GM20431 (cell line): ENCODE results near the gene PRDM12.

Experiments
- in situ Hi-C: fragments of 300-500 bp; cut with MseI, MboI; formaldehyde crosslinking; loops from one replicate; pipeline ENCODE4 v1.15.0; 2020; ENCODE audit warnings: low sequenced_read_pairs; ENCODE audit not compliant: unreplicated experiment

The PRDM12 gene

DNA sequence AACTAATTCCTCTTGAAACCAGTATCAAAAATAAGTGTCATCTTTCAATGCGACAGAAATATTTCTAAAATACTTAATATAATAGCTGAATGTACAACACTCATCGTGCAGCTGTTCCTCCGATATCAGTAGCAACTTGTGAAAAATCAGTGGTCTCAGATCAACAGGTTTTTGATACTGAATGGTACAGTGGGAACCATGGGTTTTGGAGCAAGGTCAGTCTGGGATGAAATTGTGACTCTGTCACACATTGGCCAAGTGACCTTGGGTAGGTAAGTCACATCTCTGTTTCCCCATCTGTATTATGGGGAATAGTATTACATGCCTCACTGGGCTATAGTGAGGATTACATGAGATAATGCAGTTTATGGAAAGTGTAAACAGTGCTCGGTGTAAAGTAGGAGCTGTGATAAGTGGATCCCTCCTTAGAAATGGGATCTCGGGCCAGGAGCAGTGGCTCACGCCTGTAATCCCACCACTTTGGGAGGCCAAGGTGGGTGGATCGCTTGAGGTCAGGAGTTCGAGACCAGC lies 46.5 kb downstream of the PRDM12 start:
- in situ Hi-C loops: loop anchor here (25.0 kb wide), 1 partner anchor 326 kb away; no protein-coding TSS in a partner anchor

DNA sequence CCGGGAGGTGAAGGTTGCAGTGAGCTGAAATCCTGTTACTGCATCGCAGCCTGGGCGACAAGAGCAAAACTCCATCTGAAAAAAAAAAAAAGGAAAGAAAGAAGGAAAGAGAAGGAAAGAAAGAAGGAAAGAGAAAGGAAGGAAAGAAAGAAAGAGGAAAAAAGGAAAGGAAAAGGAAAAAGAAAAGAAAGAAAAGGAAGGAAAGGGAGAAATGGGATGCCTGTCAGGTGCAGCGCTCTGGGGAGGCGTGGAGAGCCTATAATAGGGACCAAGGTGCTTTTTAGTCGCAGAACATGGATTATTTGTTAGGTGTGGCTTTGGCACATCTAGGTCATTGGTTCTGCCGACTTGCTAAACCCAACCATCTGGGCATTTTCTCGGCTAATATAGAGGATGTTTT lies 47.1 kb downstream of the PRDM12 start:
- in situ Hi-C loops: loop anchor here (25.0 kb wide), 1 partner anchor 326 kb away; no protein-coding TSS in a partner anchor

DNA sequence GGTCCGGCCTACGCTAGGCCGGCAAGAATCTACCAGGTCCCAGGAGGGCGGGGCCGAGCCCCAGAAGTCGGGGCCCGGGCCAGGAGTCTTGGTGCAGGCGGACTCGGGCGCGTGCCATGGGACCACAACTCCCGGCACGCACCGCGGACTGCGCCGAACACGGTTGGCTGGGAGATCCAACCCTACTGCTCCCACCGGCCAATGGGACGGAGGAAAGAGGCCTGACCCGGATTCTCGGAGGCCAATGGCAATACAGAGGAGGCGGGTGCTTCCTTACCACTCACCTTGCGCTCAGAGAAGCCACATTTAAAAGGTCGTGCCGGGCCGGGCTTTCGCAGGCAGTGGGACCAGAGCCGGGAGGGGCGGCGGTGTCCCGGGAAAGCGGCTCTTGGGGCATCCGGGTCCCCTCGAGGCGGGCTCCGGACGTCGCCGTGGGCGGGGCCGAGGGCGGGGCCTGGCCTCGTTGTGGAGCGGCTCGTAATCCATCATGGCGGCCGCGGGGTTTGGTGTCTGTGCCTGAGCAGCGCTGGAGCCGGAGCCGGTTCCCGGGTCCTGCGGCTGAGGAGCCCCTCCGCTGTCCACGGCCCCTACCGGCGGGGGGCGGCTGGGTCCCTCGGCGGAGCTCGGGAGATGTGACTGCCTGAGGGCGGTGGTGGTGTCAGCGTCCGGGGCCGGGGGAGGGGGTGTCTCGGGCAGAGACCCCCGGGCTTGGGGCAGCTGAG lies 48.3 kb downstream of the PRDM12 start:
- in situ Hi-C loops: loop anchor here (25.0 kb wide), 1 partner anchor 325 kb away; no protein-coding TSS in a partner anchor

DNA sequence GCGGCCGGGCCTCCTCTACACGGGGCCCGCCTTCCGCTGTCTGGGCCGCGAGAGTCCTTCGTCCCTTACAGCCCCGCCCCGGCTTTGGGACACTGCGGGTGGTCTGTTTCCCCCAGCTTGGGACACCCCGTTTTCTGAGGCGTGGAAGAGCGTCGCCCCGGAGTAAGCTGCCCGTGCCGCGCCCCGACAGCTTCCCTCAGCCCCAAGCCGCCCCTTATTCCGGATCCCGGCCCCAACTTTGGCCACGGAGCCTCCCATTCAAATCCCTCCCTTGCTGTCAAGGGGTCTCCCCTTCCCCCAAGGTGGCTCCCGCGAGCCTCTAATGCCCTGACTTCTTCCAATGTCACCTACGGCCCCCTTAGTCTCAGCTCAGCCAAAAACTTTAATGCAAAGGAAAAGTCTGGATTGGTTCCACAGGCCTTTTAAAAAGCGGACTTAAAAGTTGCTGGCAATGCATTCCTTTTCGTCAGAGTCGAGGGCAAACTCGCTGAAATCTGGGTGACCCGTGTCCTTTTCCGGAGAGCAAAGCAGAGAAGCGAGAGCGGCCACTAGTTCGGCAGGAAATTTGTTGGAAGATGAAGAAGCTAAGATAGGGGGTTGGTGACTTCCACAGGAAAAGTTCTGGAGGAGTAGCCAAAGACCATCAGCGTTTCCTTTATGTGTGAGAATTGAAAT lies 49.0 kb downstream of the PRDM12 start:
- in situ Hi-C loops: loop anchor here (25.0 kb wide), 1 partner anchor 324 kb away; no protein-coding TSS in a partner anchor

DNA sequence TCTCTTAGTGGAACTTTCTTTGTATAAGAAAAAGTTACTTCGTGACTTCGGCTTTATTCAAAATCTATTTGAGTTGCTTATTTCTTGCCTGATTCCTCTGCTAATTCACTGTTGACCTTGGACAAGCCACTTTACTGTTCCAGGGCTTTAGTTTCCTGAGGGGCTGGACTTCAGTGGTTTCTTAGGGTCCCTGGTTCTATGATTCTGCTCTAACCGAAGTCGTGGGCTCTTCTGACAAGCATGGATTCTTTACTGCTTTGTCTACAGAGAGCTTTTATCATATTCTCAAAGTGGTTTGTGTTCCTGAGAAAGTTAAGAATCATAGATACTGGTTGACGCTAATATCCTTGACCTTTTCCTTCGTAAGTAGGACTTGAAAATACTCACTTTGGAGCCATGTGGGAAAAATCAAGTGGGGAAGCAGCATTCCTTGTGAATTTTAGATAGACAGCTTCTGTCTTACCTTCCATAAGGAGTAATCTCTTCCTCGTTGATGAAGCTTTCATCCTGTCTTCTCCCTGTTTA lies 50.3 kb downstream of the PRDM12 start:
- in situ Hi-C loops: loop anchor here (25.0 kb wide), 1 partner anchor 323 kb away; no protein-coding TSS in a partner anchor

DNA sequence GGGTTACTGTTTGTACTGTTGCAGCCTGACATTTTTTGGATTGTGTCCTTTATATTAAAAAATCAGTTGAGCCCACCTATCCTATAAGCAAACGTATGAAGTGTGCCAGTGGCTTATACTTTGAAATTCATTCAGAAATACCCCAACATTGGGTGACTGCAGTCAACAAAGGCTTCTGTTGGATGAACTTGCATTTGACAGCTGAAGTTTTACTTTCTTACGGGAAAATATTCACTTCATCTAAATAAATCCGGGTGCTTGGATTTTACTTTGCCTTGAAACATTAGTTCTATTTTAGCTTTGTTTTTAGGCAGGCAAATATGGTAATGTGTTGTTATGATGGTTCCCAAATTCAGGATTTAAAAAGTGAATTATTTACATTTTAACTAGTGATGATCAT lies 50.9 kb downstream of the PRDM12 start:
- in situ Hi-C loops: loop anchor here (25.0 kb wide), 1 partner anchor 322 kb away; no protein-coding TSS in a partner anchor

DNA sequence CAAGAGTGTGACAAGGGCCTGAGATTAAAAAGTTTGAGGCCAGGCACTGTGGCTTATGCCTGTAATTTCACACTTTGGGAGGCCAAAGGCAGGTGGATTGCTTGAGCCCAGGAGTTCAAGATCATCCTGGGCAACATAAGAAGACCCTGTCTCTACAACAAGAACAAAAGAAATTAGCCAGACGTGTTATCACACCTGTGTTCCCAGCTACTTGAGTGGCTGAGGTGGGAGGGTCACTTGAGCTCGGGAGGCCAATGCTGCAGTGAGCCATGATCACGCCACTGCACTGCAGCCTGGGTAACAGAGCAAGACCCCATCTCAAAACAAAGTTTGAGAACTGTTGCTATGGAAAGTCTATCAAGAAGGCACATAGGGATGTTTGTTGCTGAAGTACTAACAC lies 54.2 kb downstream of the PRDM12 start:
- in situ Hi-C loops: loop anchor here (25.0 kb wide), 1 partner anchor 319 kb away; no protein-coding TSS in a partner anchor

DNA sequence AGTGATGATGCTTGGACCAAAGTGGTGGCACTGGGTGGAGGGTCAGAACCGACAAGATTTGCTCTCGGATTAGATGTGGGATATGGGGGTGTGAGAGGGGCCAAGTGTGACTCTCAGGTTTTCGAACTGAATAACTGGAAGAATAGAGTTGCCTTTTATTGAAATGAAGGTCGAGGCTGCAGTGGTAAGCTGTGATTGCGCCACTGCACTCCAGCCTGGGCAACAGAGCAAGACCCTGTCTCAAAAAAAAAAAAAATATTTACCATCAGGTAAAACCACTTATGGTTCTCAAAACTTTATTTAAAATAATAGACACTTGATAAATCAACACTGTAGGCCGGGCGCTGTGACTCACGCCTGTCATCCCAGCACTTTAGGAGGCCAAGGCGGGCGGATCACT lies 56.4 kb downstream of the PRDM12 start:
- in situ Hi-C loops: loop anchor here (25.0 kb wide), 1 partner anchor 317 kb away; no protein-coding TSS in a partner anchor

DNA sequence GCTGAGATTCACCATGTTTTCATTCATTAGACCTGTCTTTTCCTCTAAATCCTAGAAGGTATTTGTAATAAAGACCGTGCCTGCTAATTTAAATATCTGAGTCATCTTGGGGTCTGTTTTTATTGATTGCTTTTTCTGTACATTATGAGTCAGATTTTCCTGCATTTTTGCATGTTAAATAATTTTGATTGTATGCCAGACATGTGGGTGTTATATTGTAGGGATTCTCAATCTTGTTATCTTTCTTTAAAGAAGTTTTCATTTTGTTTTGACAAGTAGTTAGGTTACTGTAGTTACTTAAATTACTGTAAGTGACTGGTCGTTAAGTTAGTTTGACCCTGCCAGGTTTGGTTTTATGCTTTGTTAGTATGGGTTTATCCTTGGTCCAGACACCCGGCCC lies 64.3 kb downstream of the PRDM12 start:
- in situ Hi-C loops: no loop called here

DNA sequence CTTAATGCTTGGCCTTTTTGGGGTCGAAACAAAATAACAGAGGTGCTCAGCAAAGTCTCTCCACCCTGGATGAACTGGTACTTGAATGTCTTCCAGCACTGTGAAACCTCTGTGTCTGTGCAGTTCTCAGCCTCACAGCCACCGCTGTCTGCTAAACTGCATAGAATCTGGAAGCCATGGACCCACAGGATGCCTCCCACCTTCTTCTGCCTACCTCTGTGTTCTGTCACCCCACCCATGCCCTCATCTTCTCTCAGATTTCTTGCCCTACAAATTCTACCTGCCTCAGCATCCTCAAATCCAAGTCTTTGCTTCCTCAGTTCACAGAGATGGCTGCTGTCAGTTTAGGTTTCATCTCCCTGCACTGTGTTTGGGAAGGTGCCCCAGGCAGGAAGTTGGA lies 64.8 kb downstream of the PRDM12 start:
- in situ Hi-C loops: no loop called here

DNA sequence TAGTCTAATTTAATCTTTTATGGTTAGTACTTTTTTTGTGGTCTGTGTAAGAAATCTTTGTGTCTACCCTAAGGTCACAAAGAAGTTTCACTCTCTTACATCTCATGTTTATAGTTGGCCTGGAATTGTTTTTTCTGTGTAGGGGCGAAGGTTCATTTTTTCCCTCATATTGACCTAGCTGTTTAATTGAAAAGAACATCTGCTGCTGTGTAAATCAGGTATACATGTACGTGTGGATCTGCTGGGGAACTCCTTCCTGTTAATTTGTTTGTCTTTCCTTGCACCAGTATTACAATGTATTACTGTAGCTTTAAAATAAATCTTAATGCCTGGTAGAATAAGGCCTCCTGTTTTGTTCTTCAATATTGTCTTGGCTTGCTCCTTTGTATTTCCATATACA lies 67.0 kb downstream of the PRDM12 start:
- in situ Hi-C loops: no loop called here

DNA sequence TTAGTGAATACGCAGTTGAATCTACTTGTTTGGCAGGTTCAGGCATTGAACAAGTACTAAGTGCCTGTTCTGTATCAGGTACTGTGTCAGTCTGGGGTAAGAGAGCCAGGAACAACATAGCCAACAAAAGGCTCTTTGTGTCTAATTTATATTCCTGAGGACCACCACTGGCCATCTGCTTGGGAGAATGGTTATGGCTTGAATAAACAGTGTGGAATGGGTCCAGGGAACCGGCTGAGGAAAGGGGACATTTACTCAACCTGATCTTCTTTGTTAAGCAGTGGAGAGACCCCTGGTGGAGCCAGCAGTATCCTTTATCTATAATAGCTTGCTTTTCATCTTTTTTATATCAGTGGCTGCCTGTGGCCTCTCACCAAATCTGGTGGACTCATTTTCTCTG lies 67.7 kb downstream of the PRDM12 start:
- in situ Hi-C loops: no loop called here
